Urinary bladder (tissue), 4 donors: ENCODE measurements around the gene OTUB1. TPM values are rescaled to one million over a fixed set of nuclear protein-coding genes. Genes with fewer than 3 reads are reported as not detected.
"Not testable (repeated sequence)": the region's sequence is repeated elsewhere in the genome, so short reads cannot be mapped to it uniquely, and the experiment has no call there.

Experiments
- DNase-seq: peaks from one replicate; pipeline ENCODE4 v3.0.0-alpha.2; 2015; ENCODE audit errors: extremely low spot score
- H3K27ac ChIP-seq: one replicate; pipeline ENCODE4 v1.5.1; 2013; ENCODE audit warnings: low read depth, mild to moderate bottlenecking, moderate library complexity
- H3K36me3 ChIP-seq: one replicate; pipeline ENCODE4 v1.6.1; 2013; ENCODE audit warnings: mild to moderate bottlenecking, moderate library complexity; ENCODE audit not compliant: insufficient read depth
- H3K4me1 ChIP-seq: one replicate; pipeline ENCODE4 v1.6.1; 2013; ENCODE audit warnings: mild to moderate bottlenecking, moderate library complexity; ENCODE audit not compliant: insufficient read depth
- H3K4me3 ChIP-seq: one replicate; pipeline ENCODE4 v1.5.1; 2013; ENCODE audit warnings: low read depth, low read length
- WGBS: extraction: QIAGEN DNeasy Blood & Tissue Kit; methylation state at CpG from one replicate; pipeline ENCODE4 v1.1.7; 2013; 5-methylcytosine and 5-hydroxymethylcytosine counted together
- polyA plus RNA-seq: library from polyadenylated mRNA; stranded (reverse); fragments of 200-250 nt; gene quantifications from one replicate; pipeline ENCODE4 v1.2.3, GENCODE V29; 2013
- total RNA-seq: library from RNA; depleted of rRNA; stranded (reverse); fragments of >200 nt; gene quantifications from one replicate; pipeline ENCODE4 v1.2.3, GENCODE V29; 2014
- donor health status: healthy with polysubstance abuse.
- donor health status: healthy.

The OTUB1 gene
- total and polyA plus RNA-seq, 2 donors: 19.5 to 78.9 TPM

- Histone ChIP-seq H3K27ac (no peak overlapping the region), H3K36me3 (no peaks in the 10 kb centered on the region), H3K4me1 (no peaks in the 10 kb centered on the region), H3K4me3 (no peak overlapping the region)
- WGBS: 23% methylated on average over 19 of the region's 19 CpGs
- peak; percentile 71 for DNase-seq
These were observed 24.4 kb upstream of the OTUB1 start for GRCh38 chr11:63961608-63962412.

DNA sequence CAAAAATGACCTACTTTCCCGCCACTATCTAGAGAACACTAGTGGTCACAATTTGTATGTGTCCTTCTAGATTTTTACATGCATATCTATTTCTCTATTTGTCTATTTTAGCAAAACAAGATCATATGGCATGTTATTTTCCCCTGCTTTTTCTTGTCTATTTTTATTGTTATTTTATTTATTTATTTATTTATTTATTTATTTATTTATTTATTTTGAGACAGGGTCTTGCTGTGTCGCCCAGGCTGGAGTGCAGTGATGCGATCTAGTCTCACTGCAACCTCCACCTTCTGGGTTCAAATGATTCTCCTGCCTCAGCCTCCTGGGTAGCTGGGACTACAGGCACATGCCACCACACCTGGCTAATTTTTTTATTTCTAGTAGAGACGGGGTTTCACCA, 22.3 kb upstream of the OTUB1 start:
- H3K4me3 ChIP-seq, H3K4me1 ChIP-seq, DNase-seq, H3K36me3 ChIP-seq, H3K27ac ChIP-seq: not testable (repeated sequence)
- WGBS: 94% methylated on average over 4 of the region's 4 CpGs

DNA sequence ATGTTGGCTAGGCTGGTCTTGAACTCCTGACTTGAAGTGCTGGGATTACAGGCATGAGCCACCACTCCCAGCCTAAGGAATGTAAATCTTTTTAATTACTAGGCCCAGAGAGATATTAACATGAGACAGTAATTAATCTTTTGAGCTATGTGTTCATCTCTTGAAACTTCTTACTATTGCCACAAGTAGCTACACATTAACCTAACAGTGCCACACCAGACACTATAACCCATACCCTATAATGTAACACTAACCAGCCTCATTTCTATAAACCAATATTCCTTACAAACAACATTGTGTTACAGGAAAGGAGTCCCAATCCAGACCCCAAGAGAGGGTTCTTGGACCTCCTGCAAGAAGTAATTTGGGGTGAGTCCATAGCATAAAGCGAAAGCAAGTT, 19.8 kb upstream of the OTUB1 start:
- no peak overlapping the region for H3K27ac ChIP-seq
- no peaks in the 10 kb centered on the region for H3K36me3 ChIP-seq
- DNase-seq: no peak
- 100% methylated on average over 1 of the region's 1 CpG for WGBS
- no peak overlapping the region for H3K4me3 ChIP-seq
- no peaks in the 10 kb centered on the region for H3K4me1 ChIP-seq

GRCh38 chr11:63969461-63969860, 16.8 kb upstream of the OTUB1 start:
- H3K4me3 ChIP-seq: no peak overlapping the region
- H3K4me1 ChIP-seq: no peaks in the 10 kb centered on the region
- 85% methylated on average over 2 of the region's 2 CpGs for WGBS
- no peaks in the 10 kb centered on the region for H3K36me3 ChIP-seq
- no peak overlapping the region for H3K27ac ChIP-seq
- no peak for DNase-seq

- no peaks in the 10 kb centered on the region for H3K4me1 ChIP-seq
- H3K36me3 ChIP-seq: no peaks in the 10 kb centered on the region
- 71% methylated on average over 5 of the region's 5 CpGs for WGBS
- no peak for DNase-seq
- no peak overlapping the region for H3K4me3 ChIP-seq
- no peak overlapping the region for H3K27ac ChIP-seq
These were observed 15.3 kb upstream of the OTUB1 start for GRCh38 chr11:63970902-63971301.

DNA sequence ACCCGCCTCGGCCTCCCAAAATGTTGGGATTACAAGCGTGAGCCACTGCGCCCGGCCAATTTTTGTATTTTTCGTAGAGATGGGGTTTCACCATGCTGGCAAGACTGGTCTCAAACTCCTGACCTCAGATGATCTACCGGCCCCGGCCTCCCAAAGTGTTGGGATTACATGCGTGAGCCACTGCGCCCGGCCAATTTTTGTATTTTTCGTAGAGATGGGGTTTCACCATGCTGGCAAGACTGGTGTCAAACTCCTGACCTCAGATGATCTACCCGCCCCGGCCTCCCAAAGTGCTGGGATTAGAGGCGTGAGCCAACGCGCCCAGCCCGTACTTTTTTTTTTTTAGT, 12.4 kb upstream of the OTUB1 start:
- DNase-seq, H3K4me1 ChIP-seq, H3K27ac ChIP-seq, H3K4me3 ChIP-seq, H3K36me3 ChIP-seq: not testable (repeated sequence)
- 67% methylated on average over 18 of the region's 18 CpGs for WGBS

GRCh38 chr11:63974259-63975143, 11.7 kb upstream of the OTUB1 start, which contains the start of gene COX8A:
Gene COX8A (plus strand): TSS chr11:63974620. CDS start chr11:63974681, 61 bp downstream.
- peak; percentile 100 for DNase-seq
- no peaks in the 10 kb centered on the region for H3K4me1 ChIP-seq
- under 1% methylated on average over 67 of the region's 67 CpGs for WGBS
- H3K4me3 ChIP-seq: peak within 1 kb of the TSS; percentile 81
- no peaks in the 10 kb centered on the region for H3K36me3 ChIP-seq
- H3K27ac ChIP-seq: peak within 1 kb of the TSS; percentile 99

GRCh38 chr11:63978551-63979239, 7.5 kb upstream of the OTUB1 start:
- Histone ChIP-seq H3K36me3 (no peaks in the 10 kb centered on the region), H3K4me3 (no peak overlapping the region), H3K4me1 (no peaks in the 10 kb centered on the region), H3K27ac (no peak overlapping the region)
- no peak for DNase-seq
- 68% methylated on average over 10 of the region's 10 CpGs for WGBS

- WGBS: 89% methylated on average over 5 of the region's 5 CpGs
- no peak for DNase-seq
- no peaks in the 10 kb centered on the region for H3K36me3 ChIP-seq
- H3K4me3 ChIP-seq: no peak overlapping the region
- H3K27ac ChIP-seq: no peak overlapping the region
- H3K4me1 ChIP-seq: no peaks in the 10 kb centered on the region
These were observed 6.8 kb upstream of the OTUB1 start for GRCh38 chr11:63979426-63979825.

GRCh38 chr11:63985812-63986155, 454 bp upstream of the OTUB1 start:
- Histone ChIP-seq H3K4me3 (peak overlapping the region; percentile 92), H3K27ac (no peak overlapping the region), H3K36me3 (no peaks in the 10 kb centered on the region), H3K4me1 (no peaks in the 10 kb centered on the region)
- no peak for DNase-seq
- WGBS: under 1% methylated on average over 18 of the region's 18 CpGs

- Histone ChIP-seq H3K27ac (no peak overlapping the region), H3K4me1 (no peaks in the 10 kb centered on the region), H3K4me3 (peak overlapping the region; percentile 92), H3K36me3 (no peaks in the 10 kb centered on the region)
- no peak for DNase-seq
- WGBS: 28% methylated on average over 25 of the region's 25 CpGs
These were observed 785 bp downstream of the OTUB1 start for GRCh38 chr11:63986932-63987513.

- 90% methylated on average over 10 of the region's 10 CpGs for WGBS
- no peak for DNase-seq
- H3K27ac ChIP-seq: no peak overlapping the region
- H3K4me3 ChIP-seq: no peak overlapping the region
- no peaks in the 10 kb centered on the region for H3K4me1 ChIP-seq
- H3K36me3 ChIP-seq: peaks cover 2% of the 10 kb centered on the region
These were observed 5.3 kb downstream of the OTUB1 start for GRCh38 chr11:63991558-63991957.

- H3K36me3 ChIP-seq: peaks cover 2% of the 10 kb centered on the region
These were observed 6.9 kb downstream of the OTUB1 start for GRCh38 chr11:63993100-63993499.

More at GRCh38 chr11:63993100-63993499, 6.9 kb downstream of the OTUB1 start:
- no peak for DNase-seq
- H3K4me1 ChIP-seq: no peaks in the 10 kb centered on the region
- 90% methylated on average over 5 of the region's 5 CpGs for WGBS
- no peak overlapping the region for H3K4me3 ChIP-seq
- no peak overlapping the region for H3K27ac ChIP-seq
